NCI-H2107 treated with DMSO at 0.1 percent for 48 hours (cell line): Measurements from ENCODE around the gene DDX10.
"Not testable (repeated sequence)": the region's sequence is repeated elsewhere in the genome, so short reads cannot be mapped to it uniquely, and the experiment has no call there.

Source experiments
- DNase-seq: peaks from one replicate; lab custom pipeline; 2025; ENCODE audit not compliant: unreplicated experiment; lab: John Stamatoyannopoulos, UW

Gene DDX10

GRCh38 chr11:108713076-108713790 is 48.4 kb downstream of the DDX10 start:
- DNase-seq = no peak

- DNase-seq = no peak
Observed at GRCh38 chr11:108715239-108715638, 50.4 kb downstream of the DDX10 start.

GRCh38 chr11:108718466-108718865 is 53.6 kb downstream of the DDX10 start:
- no peak for DNase-seq

GRCh38 chr11:108724974-108725689 is 60.3 kb downstream of the DDX10 start:
- DNase-seq = no peak

- no peak for DNase-seq
Observed at GRCh38 chr11:108726077-108726800, 61.4 kb downstream of the DDX10 start.

GRCh38 chr11:108727665-108728064 is 62.8 kb downstream of the DDX10 start:
- no peak for DNase-seq

- no peak for DNase-seq
Observed at GRCh38 chr11:108729227-108729871, 64.5 kb downstream of the DDX10 start.

GRCh38 chr11:108732395-108732794 is 67.5 kb downstream of the DDX10 start:
- DNase-seq = peak; percentile 77

GRCh38 chr11:108733479-108734116 is 68.7 kb downstream of the DDX10 start:
- DNase-seq = no peak

GRCh38 chr11:108734283-108734682 is 69.4 kb downstream of the DDX10 start:
- DNase-seq = no peak

GRCh38 chr11:108734956-108735559 is 70.2 kb downstream of the DDX10 start:
- no peak for DNase-seq

GRCh38 chr11:108740132-108740531 is 75.3 kb downstream of the DDX10 start:
- DNase-seq = not testable (repeated sequence)

- no peak for DNase-seq
Observed at GRCh38 chr11:108743851-108744250, 79.0 kb downstream of the DDX10 start.

- DNase-seq = no peak
Observed at GRCh38 chr11:108748968-108749367, 84.1 kb downstream of the DDX10 start.

GRCh38 chr11:108751444-108751843 is 86.6 kb downstream of the DDX10 start:
- no peak for DNase-seq

- no peak for DNase-seq
Observed at GRCh38 chr11:108752297-108752751, 87.5 kb downstream of the DDX10 start.

GRCh38 chr11:108754901-108755625 is 90.2 kb downstream of the DDX10 start:
- DNase-seq = no peak

GRCh38 chr11:108757630-108758029 is 92.8 kb downstream of the DDX10 start:
- DNase-seq = no peak

GRCh38 chr11:108758458-108758857 is 93.6 kb downstream of the DDX10 start:
- DNase-seq = no peak
